ENCODE data around the gene RAB21. TPM values are rescaled to one million over a fixed set of nuclear protein-coding genes. Genes with fewer than 3 reads are reported as not detected.
A peak's percentile ranks its signal among the peaks of the same experiment; 100 is the strongest.

The RAB21 gene
- total and polyA plus RNA-seq, 8 donors: 4.0 to 38.1 (median 21.6) TPM

DNA sequence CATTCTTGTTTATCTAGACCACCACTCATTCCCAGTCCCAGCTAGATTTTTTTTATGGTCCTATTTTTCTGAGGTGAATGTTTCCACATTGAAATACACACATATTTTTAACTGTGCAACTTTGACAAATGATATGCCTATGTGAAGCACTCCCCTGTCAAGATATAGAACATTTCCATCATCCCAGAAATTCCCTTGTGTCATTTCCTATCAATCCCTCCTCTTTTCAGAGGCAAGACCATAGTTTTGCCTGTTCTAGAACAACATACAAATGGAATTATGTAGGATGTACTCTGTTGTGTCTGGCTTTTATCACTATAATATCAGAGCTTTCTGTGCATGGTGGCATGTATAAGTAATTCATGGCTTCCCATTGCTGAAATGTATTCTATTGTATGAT lies 36.1 kb upstream of the RAB21 start:
- no peak overlapping the region for H3K27ac ChIP-seq
- DNase-seq (no peak), ATAC-seq (no peak), FAIRE-seq (no peak)
- H3K27me3 ChIP-seq: no peaks in the 10 kb centered on the region
- no peaks in the 10 kb centered on the region for H3K9me3 ChIP-seq
- no peaks in the 10 kb centered on the region for H3K4me1 ChIP-seq
- intact Hi-C loops (cut with DNase I): no loop called here
- H3K36me3 ChIP-seq: no peaks in the 10 kb centered on the region
- TF ChIP-seq, protein P1, sequence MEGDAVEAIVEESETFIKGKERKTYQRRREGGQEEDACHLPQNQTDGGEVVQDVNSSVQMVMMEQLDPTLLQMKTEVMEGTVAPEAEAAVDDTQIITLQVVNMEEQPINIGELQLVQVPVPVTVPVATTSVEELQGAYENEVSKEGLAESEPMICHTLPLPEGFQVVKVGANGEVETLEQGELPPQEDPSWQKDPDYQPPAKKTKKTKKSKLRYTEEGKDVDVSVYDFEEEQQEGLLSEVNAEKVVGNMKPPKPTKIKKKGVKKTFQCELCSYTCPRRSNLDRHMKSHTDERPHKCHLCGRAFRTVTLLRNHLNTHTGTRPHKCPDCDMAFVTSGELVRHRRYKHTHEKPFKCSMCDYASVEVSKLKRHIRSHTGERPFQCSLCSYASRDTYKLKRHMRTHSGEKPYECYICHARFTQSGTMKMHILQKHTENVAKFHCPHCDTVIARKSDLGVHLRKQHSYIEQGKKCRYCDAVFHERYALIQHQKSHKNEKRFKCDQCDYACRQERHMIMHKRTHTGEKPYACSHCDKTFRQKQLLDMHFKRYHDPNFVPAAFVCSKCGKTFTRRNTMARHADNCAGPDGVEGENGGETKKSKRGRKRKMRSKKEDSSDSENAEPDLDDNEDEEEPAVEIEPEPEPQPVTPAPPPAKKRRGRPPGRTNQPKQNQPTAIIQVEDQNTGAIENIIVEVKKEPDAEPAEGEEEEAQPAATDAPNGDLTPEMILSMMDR (IDR thresholded peaks at IDR 0.05): no peak
- H3K4me3 ChIP-seq: no peak overlapping the region

DNA sequence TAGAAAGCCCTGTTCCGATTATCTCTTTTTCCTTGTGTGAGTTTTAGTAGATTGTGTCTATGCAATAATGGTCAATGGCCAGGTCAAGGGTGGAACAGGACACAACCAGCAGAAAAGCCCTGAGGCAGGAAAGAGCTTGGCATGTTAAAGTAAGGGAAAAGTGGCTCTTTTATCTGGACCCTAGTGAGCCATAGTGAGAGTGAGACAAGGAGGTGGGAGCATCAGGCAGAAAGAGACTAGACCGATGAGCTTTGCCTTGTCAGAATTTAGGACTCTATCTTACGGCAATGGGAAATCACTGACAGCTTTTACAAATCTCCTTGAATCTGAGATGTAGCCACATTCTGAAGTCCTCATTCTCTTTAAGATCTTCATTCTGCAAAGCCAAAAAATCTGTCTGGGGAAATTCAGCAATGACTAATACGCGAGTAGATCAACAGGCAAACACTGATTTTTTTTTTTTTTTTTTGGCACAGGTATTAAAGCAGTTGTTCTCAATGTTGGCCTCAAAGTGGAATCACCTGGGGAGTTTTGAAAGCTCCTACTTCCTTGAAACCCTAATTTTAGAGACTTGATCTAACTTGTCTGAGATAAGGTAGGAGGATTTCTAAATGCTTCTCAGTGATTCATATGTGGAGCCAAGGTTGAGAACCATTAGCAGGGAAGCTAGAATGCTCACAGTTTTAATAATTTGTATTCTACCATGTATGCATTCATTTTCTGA lies 34.9 kb upstream of the RAB21 start:
- 72 to 73% methylated on average over 5 of the region's 5 CpGs for WGBS, 2 donors
- peak; percentile 43 to 86 (median 78) for ATAC-seq
- no peak for FAIRE-seq
- Histone ChIP-seq H3K27me3 (no peaks in the 10 kb centered on the region), H3K27ac (no peak overlapping the region), H3K4me1 (no peaks in the 10 kb centered on the region), H3K9me3 (no peaks in the 10 kb centered on the region), H3K36me3 (no peaks in the 10 kb centered on the region), H3K4me3 (no peak overlapping the region)
- intact Hi-C loops (cut with DNase I): no loop called here
- TF ChIP-seq, protein P1 (IDR thresholded peaks at IDR 0.05): no peak
- no peak for DNase-seq

DNA sequence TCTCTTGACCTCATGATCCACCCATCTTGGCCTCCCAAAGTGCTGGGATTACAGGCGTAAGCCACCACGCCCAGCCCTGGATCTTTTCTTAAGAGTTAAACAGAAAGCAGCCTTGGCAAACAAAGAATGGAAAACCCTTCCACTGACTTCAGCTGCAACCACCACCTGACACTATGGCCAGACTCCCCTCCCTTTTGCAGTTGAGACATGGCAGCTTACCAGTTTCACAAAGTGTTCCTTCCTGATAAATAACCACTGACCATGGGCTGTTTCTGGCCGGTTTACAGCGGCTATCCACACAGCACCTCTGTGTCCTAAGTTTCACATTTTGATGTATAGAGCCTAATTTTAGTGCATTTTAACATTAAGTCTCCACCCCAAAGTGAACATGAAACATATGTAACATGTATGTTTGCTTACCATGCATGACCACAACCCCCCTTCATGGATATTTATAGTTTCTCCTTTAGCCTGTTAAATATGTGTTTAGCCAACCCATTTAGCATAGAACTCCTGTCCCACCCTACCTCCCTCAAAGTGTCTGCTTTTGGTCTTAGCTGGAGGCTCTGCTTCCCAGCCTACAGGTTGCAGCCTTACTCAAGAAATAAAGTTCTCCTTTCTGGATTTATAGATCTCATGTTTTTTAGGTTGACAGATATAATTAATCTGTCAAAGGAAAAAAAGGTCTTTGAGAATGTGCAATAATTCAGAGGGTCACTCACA lies 32.7 kb upstream of the RAB21 start:
- no peak overlapping the region for H3K27ac ChIP-seq
- H3K27me3 ChIP-seq: no peaks in the 10 kb centered on the region
- no peaks in the 10 kb centered on the region for H3K36me3 ChIP-seq
- intact Hi-C loops (cut with DNase I): no loop called here
- H3K4me1 ChIP-seq: no peaks in the 10 kb centered on the region
- H3K9me3 ChIP-seq: no peaks in the 10 kb centered on the region
- no peak for FAIRE-seq
- peak in 3 of 4 donors; percentile 46 to 59 (median 46) for ATAC-seq
- TF ChIP-seq, protein P1 (IDR thresholded peaks at IDR 0.05): no peak
- H3K4me3 ChIP-seq: no peak overlapping the region
- 77 to 93% methylated on average over 4 of the region's 4 CpGs for WGBS, 2 donors
- no peak for DNase-seq

DNA sequence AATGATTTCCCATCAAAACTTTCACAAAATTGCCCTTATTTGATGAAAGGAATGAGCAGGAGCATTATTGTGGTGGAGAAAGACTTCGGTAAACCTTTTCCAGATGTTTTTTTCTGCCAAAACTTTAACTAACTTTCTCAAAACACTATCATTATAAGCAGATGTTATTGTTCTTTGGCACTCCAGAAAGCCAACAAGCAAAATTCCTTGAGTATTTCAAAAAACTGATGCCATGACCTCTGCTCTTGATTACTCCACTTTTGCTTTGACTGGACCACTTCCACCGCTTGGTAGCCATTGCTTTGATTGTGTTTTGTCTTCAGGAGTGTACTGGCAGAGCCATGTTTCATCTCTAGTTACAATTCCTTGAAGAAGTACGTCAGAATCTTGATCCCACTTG lies 29.7 kb upstream of the RAB21 start:
- Histone ChIP-seq H3K27me3 (no peaks in the 10 kb centered on the region), H3K4me3 (no peak overlapping the region), H3K9me3 (no peaks in the 10 kb centered on the region), H3K4me1 (no peaks in the 10 kb centered on the region), H3K27ac (no peak overlapping the region), H3K36me3 (no peaks in the 10 kb centered on the region)
- ATAC-seq (no peak), FAIRE-seq (no peak), DNase-seq (no peak)
- TF ChIP-seq, protein P1 (IDR thresholded peaks at IDR 0.05): no peak
- WGBS, 2 donors: 87 to 90% methylated on average over 3 of the region's 3 CpGs
- intact Hi-C loops (cut with DNase I): no loop called here

DNA sequence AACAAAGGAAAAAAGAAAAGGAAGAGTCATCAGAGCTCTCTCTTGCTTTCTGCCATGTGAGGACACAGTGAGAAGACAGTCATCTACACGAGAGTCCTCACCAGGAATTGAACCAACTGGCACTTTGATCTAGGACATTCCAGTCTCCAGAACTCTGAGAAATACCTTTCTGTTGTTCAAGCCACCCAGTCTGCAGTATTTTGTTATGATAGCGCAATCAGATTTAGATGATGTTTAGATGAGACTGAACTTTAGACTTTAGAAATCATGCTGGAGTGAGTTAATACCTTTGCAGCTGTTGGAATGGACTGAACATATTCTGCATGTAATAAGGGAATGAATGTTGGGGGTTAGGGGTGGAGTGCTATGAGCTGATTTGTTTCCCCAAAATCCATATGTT lies 28.1 kb upstream of the RAB21 start:
- FAIRE-seq: no peak
- H3K4me1 ChIP-seq: no peaks in the 10 kb centered on the region
- WGBS, 2 donors: 90% methylated on average over 2 of the region's 2 CpGs

More for the DNA sequence above, 28.1 kb upstream of the RAB21 start:
- Histone ChIP-seq H3K4me3 (no peak overlapping the region), H3K27ac (no peak overlapping the region), H3K9me3 (no peaks in the 10 kb centered on the region), H3K36me3 (no peaks in the 10 kb centered on the region), H3K27me3 (no peaks in the 10 kb centered on the region)
- ATAC-seq (no peak), DNase-seq (no peak)
- TF ChIP-seq, protein P1 (IDR thresholded peaks at IDR 0.05): no peak
- intact Hi-C loops (cut with DNase I): no loop called here
